HG03354 (cell line): ENCODE measurements around the gene BPIFB6.

Experiments
- ATAC-seq: cut with Tn5 transposase; IDR thresholded peaks from one replicate; pipeline ENCODE4 v1.9.1; 2021; ENCODE audit warnings: mild to moderate bottlenecking; ENCODE audit not compliant: unreplicated experiment, poor library complexity, severe bottlenecking

The BPIFB6 gene

DNA sequence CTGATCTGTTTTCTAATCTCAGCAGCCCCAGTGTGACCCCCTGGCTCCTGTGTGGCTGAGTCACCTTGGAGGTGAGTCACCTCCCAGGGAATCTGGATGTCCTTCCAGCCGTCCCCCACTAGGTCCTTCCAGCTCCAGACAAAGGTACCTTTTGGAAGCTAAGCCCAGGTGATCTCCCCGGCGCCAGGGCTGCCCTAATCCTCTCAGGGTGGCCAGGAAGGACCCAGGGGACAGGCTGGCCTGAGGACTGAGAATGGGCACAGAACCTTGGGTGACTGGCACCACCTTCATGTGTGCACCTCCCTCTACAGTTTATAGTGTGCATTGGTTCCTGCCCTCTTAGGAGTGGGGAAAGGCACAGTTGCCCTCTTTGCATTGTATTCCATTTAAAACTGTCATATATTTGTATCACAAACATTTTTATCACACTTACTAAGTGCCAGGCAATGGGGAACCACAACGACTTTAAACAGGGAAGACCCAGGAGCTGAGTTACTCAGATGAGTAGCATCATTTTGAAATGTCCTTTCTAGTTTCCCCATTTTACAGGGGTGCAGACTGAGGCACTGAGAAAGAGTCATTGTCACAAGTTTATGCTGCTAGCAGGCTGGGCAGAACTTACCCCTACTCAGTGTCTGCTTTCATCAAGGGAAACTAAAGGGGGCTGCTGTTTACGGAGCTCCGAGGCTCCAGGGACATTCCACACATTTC is 45.4 kb downstream of the BPIFB6 start:
- ATAC-seq = no peak

DNA sequence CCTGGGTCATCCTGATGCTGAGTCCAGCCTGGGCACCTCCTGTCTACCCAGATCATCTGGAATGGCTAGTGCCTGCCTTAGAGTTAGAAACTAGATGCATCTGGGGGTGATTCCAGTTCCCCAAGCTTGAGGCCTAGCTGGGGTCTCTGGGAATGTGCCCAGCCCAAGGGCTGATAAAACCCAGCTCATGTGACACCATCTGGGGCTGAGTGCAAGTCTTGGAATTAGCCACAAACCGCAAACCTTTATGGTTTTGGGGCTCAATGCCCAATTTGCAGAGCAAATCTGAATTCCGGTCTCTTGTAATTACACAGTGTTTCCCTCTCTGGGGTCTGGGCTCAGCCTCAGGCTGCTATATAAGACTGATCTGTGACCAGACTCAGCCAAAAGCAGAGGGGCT is 47.8 kb downstream of the BPIFB6 start, which contains the start of gene BPIFB4:
Gene BPIFB4 (plus strand): TSS at position 385 of the 400 bp plus-strand sequence. CDS start 1,884 bp downstream, outside the sequence.
- ATAC-seq = no peak

DNA sequence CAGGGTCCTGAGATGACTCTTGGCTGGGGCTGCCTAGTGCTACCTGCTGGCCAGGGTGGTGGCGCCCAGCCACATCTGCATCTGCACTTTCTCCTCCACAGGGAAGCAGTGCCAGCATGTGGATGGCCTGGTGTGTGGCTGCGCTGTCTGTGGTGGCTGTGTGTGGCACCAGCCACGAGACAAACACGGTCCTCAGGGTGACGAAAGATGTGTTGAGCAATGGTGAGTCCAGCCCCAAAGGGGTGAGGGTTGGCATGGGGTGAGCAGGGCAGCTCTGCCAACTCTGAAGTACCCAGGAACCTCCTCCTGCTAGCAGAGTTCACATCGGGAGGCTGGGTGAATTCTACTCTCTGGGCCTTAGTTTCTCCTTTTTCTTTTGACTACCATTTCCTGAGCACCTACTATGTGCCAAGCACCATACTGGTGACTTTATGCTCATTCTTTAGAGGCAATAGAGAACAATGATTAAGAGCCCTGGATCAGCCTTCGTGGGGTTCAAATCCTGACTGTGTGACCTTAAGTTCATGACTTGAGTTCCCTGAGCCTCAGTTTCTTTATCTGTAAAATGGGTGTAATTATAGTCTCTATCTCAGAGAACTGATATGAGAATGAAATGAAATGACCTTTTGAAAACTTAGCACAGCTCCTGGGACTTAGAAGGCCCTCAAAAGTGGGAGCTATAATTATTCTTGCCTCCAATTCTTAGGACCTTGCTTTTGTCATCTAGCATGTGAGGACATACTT is 50.1 kb downstream of the BPIFB6 start:
- ATAC-seq = no peak

DNA sequence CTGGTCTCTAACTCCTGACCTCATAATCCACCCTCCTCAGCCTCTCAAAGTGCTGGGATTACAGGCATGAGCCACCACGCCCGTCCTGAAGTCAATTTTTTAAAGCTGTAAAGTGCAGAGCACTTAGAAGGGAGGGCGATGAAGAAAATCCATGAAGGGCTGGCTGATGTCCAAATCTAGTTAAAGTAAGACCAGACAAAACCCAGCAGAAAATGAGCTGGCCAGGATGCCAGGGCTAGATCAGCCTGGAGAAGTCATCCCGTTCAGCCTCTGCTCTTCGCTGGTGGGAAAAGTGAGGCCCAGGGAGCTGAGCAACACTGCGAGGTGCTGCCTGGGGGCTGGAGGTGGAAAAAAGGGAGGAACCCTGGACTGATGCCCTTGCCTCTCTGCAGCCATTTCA is 51.1 kb downstream of the BPIFB6 start:
- ATAC-seq = no peak

DNA sequence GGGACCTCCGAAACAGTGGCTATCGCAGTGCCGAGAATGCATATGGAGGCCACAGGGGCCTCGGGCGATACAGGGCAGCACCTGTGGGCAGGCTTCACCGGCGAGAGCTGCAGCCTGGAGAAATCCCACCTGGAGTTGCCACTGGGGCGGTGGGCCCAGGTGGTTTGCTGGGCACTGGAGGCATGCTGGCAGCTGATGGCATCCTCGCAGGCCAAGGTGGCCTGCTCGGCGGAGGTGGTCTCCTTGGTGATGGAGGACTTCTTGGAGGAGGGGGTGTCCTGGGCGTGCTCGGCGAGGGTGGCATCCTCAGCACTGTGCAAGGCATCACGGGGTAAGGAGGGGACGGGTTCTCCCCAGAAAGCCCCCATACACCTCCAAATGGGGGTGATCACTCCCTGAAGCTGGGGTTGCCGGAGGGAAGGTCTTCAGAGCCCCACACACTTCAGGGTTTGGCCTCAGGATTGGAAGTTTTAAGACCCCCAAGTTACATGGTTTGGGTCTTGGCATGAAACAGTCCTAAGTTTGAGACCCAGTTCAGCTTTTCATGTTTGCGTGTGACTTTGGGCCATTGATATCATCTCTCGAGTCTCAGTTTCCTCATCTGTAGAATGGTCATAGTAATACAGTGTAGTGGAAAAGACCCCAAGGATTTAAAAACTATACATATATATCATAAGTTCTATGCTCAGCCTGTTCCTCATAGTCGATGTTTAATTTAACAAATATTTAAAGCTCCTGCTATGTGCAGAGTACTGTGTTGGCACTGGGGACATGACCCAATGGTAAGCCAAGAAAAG is 52.3 kb downstream of the BPIFB6 start:
- no peak for ATAC-seq

DNA sequence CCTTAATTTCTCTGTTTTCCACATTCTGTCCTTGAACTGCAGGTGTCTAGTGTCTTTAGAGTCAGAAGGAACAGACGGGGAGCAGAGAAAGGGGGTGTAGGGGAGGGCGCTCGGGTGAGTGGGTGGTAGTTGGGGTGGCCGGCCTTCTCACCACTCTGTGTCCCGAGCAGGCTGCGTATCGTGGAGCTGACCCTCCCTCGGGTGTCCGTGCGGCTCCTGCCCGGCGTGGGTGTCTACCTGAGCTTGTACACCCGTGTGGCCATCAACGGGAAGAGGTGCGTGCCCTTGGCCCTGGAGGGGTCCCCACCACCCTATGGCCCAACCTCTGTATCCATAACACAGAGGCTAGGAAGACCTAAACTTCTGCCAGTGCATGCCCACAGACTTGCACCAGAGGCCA is 53.3 kb downstream of the BPIFB6 start:
- no peak for ATAC-seq

DNA sequence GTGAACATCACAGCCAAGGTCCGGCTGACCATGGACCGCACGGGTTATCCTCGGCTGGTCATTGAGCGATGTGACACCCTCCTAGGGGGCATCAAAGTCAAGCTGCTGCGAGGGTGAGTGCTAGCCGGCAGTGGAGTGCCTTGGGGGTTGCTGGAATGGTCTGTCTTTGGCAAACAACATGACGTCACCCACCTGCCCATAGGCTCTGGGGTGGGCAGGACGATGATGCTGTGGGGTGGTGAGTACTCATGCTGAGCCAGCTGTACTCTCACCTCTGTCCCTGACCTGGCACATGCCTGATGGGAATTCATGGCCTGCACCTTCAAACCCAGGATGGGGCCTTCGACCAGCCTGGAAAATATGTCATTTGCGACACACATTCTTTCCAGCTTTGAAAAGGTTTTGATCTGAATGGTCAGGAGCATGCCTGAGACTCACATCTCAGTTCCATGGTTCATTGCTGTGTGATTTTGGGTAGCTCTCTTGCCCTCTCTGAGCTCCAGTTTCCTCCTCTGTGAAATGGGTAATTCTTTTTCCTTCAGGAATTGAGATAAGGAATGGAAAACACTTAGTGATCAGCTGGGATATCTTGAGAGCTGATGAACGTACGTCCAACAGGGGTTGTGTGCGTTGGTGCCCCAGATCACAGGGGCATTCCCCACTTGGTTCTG is 54.7 kb downstream of the BPIFB6 start:
- ATAC-seq = no peak

DNA sequence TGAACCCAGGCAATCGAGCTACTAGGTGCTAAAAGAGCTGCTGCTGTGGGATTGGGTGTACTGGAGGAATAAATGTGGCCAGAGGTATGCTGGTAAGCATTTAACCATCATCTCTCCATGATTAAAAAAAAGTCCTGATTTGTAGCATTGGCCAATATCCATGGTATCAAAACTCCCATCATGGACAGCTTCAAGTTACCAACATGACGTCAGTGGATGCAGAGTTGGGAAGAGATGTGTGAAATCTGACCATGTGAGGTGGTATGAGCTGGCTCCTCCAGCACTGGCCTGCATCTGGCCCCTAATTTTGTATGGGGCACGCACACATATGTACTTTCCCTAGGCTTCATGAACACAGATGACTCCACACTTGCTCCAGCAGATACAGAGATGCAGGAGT is 59.7 kb downstream of the BPIFB6 start:
- no peak for ATAC-seq

DNA sequence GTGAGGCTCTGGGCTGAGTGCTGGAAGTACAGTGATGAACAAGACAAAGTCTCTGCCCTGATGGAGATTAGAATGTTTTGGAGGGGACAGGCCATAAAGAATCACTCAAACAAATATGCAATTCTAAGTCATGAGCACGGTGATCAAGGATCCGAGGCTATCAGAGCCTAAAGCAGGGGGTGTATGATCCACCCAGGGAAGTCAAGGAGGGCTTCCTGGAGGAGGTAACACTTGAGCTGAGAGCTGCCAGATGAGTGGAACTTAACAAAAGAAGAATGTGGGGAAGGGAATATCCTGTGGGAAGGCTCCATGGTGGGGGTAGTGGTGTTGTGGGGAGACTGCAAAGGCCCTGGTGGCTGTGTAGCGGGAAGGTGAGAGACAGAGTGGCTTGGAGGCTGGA is 60.2 kb downstream of the BPIFB6 start:
- no peak for ATAC-seq

DNA sequence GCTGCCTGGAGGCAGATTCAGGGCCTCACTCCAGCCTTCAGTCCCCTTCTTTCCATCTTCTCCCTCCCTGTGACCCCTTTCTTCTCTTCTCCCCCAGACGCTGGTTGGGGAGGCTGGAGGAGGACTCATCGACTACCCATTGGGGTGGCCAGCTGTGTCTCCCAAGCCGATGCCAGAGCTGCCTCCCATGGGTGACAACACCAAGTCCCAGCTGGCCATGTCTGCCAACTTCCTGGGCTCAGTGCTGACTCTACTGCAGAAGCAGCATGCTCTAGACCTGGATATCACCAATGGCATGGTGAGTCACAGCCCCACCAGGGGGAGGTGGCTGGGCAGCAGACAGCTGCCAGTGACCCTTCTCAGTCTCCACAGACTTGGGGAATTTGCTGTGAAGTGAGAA is 60.9 kb downstream of the BPIFB6 start:
- no peak for ATAC-seq

DNA sequence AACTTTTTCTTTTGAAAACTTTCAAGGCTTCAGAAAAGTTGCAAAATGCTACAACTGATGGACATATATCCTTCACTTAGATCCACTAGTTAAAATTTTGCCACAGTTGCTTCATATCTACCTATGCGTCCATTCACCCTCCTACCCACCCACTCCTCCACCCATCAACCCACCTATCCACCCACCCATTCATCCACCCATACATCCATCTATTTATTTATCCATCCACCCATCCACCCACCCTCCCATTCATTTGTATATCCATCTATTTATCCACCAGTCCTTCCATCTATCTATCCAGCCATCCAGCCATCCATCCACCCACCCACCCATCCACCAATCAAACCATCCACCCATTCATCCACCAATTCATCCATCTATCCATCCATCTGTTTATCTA is 61.6 kb downstream of the BPIFB6 start:
- ATAC-seq = no peak

DNA sequence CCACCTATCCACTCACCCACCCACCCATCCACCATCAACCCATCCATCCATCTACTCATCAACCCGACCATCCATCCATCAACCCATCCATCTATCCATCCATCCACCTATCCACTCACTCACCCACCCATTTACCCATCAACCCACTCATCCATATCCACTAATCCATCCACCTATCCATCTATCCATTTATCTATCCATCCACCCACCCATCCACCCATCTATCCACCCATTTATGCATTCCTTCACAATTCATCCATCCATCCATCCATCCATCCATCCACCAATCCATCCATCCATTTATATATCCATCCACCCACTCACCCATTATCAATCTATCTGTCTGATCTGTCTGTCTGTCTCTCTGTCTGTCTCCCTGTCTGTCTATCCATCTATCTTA is 62.1 kb downstream of the BPIFB6 start:
- no peak for ATAC-seq
